COLO829 (cell line): Measurements from ENCODE around the gene VSTM2L.
"Not testable (repeated sequence)": the region's sequence is repeated elsewhere in the genome, so short reads cannot be mapped to it uniquely, and the experiment has no call there.

Source experiments
- DNase-seq: peaks from one replicate; pipeline ENCODE4 v3.0.0; 2012; ENCODE audit warnings: low spot score

Gene VSTM2L

DNA sequence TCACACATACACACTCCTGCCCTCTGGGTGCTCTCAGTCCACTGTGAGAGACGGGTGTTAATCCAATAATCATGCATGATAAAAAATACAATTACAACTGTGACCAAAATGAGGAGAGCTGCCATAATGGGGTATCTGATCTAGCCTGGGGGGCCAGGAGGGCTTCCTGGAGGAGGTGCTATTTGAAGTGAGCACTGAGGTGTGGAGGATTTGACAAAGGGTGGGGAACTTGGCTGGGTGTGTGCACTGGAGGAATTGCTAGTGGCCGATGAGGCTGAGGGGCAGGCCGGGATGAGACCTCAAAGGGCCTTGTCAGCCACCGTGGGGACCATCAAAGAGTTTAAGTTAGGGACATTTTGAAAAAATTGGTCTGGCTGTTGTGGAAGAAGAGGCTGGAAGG lies 34.8 kb downstream of the VSTM2L start:
- DNase-seq = no peak

DNA sequence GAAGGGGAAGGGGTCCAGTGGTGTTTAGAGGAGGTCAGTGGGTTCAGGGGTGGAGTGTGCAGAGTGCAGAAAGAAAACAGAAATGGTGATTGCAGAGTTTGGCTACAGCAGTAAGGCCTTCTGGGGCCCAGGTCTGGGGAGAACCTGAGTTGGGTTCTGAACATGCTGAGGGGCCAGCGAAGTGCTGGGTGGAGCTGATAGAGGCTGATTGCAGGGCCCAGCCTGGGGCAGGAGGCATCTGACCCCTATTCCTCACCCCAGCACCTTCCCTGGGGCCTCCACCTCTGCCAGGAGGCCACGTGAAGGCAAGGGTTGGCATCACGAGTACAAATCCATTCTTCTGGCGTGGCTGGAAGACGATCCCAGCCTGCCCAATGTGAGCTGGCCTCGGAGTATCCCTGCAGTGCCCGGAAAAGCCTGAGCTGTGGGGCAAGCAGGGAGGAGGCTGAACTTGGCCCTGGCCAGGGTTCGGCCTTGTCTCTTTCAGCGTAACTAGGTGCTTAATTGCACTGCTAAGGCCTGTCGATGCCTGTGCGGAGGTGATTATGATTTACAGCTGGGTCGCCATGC lies 35.3 kb downstream of the VSTM2L start:
- no peak for DNase-seq

GRCh38 chr20:37938954-37939353 lies 36.0 kb downstream of the VSTM2L start:
- no peak for DNase-seq

- no peak for DNase-seq
Measured at GRCh38 chr20:37939701-37940560, 37.0 kb downstream of the VSTM2L start.

- no peak for DNase-seq
Measured at GRCh38 chr20:37940858-37941257, 37.9 kb downstream of the VSTM2L start.

DNA sequence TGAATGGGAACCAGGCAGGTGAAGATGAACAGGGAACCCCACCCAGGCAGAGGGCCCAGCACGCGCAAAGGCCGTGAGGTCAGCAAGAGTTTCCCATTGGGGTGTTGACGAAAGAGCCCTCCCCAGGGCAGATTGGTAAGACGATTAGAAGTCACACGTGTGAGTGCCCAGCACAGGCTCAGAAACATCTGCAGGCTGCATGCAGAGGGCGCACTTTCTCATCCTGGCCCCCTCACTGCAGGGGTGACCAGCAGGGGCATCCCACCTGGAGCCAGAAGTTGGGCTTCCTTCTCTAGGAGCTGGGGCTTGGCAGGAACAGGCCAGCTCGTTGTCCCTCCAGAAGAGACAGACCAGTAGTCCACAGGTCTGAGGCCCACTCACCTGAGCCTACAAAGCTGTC lies 38.4 kb downstream of the VSTM2L start:
- DNase-seq = no peak

DNA sequence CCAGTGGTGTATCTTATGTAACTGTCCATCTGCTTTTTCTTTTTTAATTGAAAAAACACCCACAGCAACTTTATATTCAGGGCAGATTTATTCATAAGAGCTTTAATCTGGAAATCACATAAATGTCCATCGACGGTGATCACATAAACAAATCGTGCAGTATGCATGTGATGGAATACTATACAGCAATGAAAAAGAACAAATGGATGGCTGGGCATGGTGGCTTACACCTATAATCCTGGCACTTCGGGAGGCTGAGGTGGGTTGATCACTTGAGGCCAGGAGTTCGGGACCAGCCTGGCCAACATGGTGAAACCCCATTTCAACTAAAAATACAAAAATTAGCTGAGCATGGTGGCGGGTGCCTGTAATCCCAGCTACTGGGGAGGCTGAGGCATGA lies 39.1 kb downstream of the VSTM2L start:
- DNase-seq = no peak

GRCh38 chr20:37943033-37943432 lies 40.1 kb downstream of the VSTM2L start:
- no peak for DNase-seq

- no peak for DNase-seq
Measured at GRCh38 chr20:37943501-37944455, 40.9 kb downstream of the VSTM2L start.

GRCh38 chr20:37944456-37944981 lies 41.6 kb downstream of the VSTM2L start:
- DNase-seq = no peak

GRCh38 chr20:37945091-37945547 lies 42.2 kb downstream of the VSTM2L start:
- DNase-seq = no peak

DNA sequence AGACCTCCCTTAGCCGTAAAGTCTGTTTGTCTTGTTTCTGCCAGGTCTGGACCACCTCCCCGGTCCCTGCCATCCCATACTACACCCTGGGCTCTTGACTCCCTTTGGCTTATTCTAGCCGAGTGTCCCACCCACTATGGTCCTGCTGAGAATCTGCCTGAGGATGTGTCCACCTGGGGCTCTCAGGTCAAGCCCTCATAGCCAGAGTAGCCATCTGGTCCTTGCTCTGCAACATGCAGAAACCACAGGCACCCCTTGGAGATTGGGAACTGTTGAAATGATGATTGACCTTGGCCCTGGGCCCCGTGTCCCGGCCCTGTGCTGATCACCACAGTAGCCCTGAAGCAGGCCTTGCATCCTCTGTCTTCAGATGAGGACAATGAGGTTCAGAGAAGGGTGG lies 44.0 kb downstream of the VSTM2L start:
- DNase-seq = no peak

DNA sequence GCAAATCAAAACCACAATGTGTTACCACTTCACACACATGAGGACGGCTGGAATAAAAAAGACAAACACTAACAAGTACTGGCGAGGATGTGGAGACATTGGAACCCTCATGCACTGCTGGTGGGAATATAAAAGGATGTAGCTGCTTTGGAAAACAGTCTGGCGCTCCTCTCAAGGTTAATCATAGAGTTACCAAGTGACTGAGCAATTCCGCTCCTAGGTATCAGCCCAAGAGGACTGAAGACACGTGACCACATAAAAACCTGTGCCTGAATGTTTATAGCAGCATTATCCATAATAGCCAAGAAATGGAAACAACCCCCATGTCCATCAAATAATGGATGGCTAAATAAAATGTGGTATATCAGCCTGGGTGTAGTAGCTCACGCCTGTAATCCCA lies 45.0 kb downstream of the VSTM2L start:
- no peak for DNase-seq

DNA sequence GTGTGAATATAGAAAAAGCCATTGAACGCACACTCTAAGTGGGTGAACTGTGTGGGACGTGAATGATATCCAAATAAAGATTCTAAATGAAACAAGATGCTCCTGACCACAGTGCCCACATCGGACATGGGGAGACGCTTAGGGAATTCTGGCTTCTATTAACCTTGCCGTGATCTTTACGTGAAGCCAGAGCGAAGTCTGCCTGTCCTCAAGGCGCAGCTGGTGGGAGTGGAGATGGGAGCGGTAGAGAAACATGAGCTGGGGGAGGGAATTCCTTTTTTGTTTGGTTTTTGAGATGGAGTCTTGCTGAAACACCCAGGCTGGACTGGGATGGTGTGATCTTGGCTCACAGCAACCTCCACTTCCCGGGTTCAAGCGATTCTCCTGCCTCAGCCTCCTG lies 46.0 kb downstream of the VSTM2L start:
- DNase-seq = no peak

- no peak for DNase-seq
Measured at GRCh38 chr20:37954190-37954589, 51.3 kb downstream of the VSTM2L start.

GRCh38 chr20:37954626-37955025 lies 51.7 kb downstream of the VSTM2L start:
- no peak for DNase-seq

DNA sequence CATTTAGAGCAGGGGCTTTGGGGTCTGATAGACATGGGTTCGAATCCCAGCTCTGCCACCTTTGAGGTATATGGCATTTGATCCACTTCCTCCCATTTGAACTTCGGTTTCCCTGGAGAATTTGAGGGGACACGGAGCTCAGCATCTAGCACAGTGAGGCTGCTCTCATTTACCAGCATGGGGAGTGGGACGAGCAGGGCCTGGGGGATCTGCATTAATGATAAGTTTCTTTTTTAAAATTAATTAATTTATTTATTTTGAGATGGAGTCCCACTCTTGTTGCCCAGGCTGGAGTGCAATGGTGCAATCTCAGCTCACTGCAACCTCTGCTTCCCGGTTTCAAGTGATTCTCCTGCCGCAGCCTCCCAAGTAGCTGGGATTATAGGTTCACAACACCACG lies 52.6 kb downstream of the VSTM2L start:
- DNase-seq = no peak

- DNase-seq = no peak
Measured at GRCh38 chr20:37956107-37956585, 53.2 kb downstream of the VSTM2L start.

DNA sequence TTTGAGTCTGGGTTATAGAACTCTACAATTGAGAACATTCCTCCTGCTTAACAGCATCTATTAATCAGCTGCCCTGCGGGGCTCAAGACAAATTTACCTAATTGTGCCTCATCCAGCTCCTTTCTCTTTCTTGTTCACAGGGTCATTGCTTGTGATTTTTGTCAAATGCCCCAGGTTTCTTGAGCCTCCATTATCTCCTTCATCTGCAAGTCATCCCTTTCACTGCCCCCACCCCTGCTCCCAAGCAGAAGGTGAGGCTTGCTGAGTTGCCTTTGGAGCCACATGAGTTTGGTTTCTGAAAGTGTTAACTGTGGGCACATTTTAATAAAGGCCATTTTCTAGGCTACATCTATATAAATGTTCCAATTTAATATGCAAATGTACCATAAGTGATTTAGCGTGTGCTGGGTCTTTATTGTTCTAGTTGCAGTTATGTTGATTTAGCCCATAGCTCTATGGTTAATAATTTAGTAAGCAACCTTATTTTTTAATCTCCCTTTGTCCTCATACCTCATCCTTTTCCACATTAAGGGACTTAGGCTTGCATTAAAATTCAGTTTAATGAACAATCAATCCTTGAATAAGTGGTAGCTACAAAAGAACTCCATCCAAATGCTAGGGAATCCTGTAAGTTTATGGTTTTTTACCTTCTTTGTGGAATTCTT lies 56.1 kb downstream of the VSTM2L start:
- no peak for DNase-seq

DNA sequence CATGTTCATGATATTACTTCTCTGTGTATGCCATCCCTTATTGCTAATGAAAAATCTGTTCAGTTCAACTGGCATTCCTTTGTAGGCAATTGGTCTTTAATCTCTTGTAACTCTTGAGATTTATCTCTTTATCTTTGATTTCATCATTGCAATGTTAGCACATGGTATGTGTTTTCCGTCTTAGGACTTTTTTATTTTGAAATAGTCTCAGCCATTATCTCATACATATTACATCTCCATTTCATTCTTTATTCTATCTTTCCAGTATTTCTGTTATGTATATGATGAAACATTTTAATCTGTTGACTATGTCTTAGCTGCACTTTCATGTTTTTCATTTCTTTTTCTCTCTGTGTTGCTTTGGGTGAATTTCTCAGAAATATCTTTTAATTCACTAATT lies 58.1 kb downstream of the VSTM2L start:
- DNase-seq = no peak

GRCh38 chr20:37963483-37963882 lies 60.6 kb downstream of the VSTM2L start:
- not testable (repeated sequence) for DNase-seq
